Suprapubic skin (tissue), 4 donors: Measurements from ENCODE around the gene NOA1. TPM values are rescaled to one million over a fixed set of nuclear protein-coding genes. Genes with fewer than 3 reads are reported as not detected.

Experiments used
- DNase-seq, 2 donors: peaks; one replicate each; pipeline ENCODE4 v3.0.0-alpha.2; 2019; ENCODE audit warnings: low spot score in 2 of 2
- H3K27ac ChIP-seq: fragments of 200-600 bp; sonication (generic); one replicate; pipeline ENCODE4 v1.5.1; 2019
- H3K27me3 ChIP-seq: fragments of 200-600 bp; sonication (generic); one replicate; pipeline ENCODE4 v1.5.1; 2019
- H3K36me3 ChIP-seq: fragments of 200-600 bp; sonication (generic); one replicate; pipeline ENCODE4 v1.5.1; 2019
- H3K4me1 ChIP-seq: fragments of 200-600 bp; sonication (generic); one replicate; pipeline ENCODE4 v1.5.1; 2019
- H3K4me3 ChIP-seq: fragments of 200-600 bp; sonication (generic); one replicate; pipeline ENCODE4 v1.5.1; 2019; ENCODE audit warnings: mild to moderate bottlenecking
- H3K9me3 ChIP-seq: fragments of 200-600 bp; sonication (generic); one replicate; pipeline ENCODE4 v1.5.1; 2019
- EP300 ChIP-seq: sonication (generic); formaldehyde crosslinking; IDR thresholded peaks from one replicate; pipeline ENCODE4 v1.6.1; 2017; ENCODE audit warnings: antibody characterized with exemption
- POLR2A ChIP-seq, 2 donors: fragments of 450-650 bp; IDR thresholded peaks; one replicate each; pipeline ENCODE4 v1.6.1; 2017; ENCODE audit warnings: antibody characterized with exemption in 2 of 2, mild to moderate bottlenecking in 2 of 2, moderate library complexity in 2 of 2
- POLR2AphosphoS5 ChIP-seq, 3 donors: sonication (generic); formaldehyde crosslinking; IDR thresholded peaks; one replicate each; pipeline ENCODE4 v1.6.1; 2017; ENCODE audit warnings: antibody characterized with exemption in 3 of 3
- WGBS: methylation state at CpG from one replicate; pipeline ENCODE4 v1.1.5; 2018; 5-methylcytosine and 5-hydroxymethylcytosine counted together
- total RNA-seq, 4 donors: library from RNA; depleted of rRNA; stranded (reverse); fragments of >200 nt; gene quantifications; one replicate each; pipeline ENCODE4 v1.1.0, GENCODE V29; 2016
- TF ChIP-seq, protein P1 (sequence below), 2 donors: fragments of 200-600 bp in 1 of 2; fragments of 450-650 bp in 1 of 2; sonication (generic) in 1 of 2; IDR thresholded peaks; one replicate each; pipeline ENCODE4 v1.5.1; 2016 to 2019; ENCODE audit warnings: antibody characterized with exemption in 2 of 2, mild to moderate bottlenecking in 1 of 2, moderate library complexity in 1 of 2

The NOA1 gene
- total RNA-seq, 4 donors from 2014 or later: 26.8 to 32.3 (median 30.1) TPM

DNA sequence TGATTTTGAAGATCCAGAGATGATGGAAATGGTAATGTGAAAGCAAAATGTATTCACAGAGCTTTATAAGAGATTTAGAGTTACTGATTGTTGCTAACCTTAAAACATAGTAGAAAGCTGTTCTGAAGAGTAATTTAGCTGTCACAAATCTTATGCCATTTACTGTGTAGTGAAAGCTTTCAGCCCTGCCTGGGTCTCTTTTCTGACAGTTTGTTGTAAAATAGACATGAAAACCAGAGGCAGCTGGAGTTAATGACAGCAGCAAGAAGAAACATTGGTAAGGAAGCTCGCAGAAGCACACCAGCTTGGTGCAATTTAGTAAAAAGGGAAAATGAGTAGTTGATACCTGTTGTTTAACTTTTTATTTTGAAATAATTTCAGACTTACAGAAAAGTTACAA, 22.3 kb upstream of the NOA1 start:
- no peak overlapping the region for H3K4me3 ChIP-seq
- H3K4me1 ChIP-seq: peaks cover 9% of the 10 kb centered on the region
- no peaks in the 10 kb centered on the region for H3K9me3 ChIP-seq
- H3K27ac ChIP-seq: no peak overlapping the region
- WGBS: 93% methylated on average over 1 of the region's 1 CpG
- TF ChIP-seq, protein P1, sequence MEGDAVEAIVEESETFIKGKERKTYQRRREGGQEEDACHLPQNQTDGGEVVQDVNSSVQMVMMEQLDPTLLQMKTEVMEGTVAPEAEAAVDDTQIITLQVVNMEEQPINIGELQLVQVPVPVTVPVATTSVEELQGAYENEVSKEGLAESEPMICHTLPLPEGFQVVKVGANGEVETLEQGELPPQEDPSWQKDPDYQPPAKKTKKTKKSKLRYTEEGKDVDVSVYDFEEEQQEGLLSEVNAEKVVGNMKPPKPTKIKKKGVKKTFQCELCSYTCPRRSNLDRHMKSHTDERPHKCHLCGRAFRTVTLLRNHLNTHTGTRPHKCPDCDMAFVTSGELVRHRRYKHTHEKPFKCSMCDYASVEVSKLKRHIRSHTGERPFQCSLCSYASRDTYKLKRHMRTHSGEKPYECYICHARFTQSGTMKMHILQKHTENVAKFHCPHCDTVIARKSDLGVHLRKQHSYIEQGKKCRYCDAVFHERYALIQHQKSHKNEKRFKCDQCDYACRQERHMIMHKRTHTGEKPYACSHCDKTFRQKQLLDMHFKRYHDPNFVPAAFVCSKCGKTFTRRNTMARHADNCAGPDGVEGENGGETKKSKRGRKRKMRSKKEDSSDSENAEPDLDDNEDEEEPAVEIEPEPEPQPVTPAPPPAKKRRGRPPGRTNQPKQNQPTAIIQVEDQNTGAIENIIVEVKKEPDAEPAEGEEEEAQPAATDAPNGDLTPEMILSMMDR (IDR thresholded peaks at IDR 0.05): no peak
- TF ChIP-seq POLR2AphosphoS5 (IDR thresholded peaks at IDR 0.05) (no peak), EP300 (no peak), POLR2A (IDR thresholded peaks at IDR 0.05) (no peak)
- peaks cover 75% of the 10 kb centered on the region for H3K36me3 ChIP-seq
- DNase-seq: no peak
- no peaks in the 10 kb centered on the region for H3K27me3 ChIP-seq

DNA sequence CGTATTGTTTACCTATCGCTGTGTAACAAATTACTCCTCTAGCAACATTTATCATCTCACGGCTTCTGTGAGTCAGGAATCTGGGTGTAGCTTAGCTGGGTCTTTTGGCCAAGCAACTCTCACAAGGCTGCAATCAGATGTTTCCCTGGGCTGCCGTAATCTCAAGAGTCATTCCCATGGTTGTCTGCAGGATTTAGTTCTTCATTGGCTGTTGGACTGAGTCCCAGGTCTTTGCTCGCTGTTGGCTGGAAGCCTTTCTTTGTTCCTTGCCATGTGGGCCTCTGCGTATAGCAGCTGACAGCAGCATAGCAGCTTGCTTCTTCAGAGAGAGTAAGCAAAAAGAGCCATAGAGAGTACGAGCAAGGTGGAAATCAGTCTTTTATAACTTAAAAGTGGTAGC, 18.1 kb upstream of the NOA1 start:
- TF ChIP-seq POLR2AphosphoS5 (IDR thresholded peaks at IDR 0.05): no peak
- no peak for TF ChIP-seq POLR2A (IDR thresholded peaks at IDR 0.05)
- no peak for TF ChIP-seq EP300
- TF ChIP-seq, protein P1 (IDR thresholded peaks at IDR 0.05): no peak
- Histone ChIP-seq H3K9me3 (no peaks in the 10 kb centered on the region), H3K4me3 (no peak overlapping the region), H3K36me3 (peaks cover 69% of the 10 kb centered on the region), H3K27me3 (no peaks in the 10 kb centered on the region), H3K27ac (no peak overlapping the region), H3K4me1 (peaks cover 9% of the 10 kb centered on the region)
- WGBS: 49% methylated on average over 7 of the region's 7 CpGs
- no peak for DNase-seq

DNA sequence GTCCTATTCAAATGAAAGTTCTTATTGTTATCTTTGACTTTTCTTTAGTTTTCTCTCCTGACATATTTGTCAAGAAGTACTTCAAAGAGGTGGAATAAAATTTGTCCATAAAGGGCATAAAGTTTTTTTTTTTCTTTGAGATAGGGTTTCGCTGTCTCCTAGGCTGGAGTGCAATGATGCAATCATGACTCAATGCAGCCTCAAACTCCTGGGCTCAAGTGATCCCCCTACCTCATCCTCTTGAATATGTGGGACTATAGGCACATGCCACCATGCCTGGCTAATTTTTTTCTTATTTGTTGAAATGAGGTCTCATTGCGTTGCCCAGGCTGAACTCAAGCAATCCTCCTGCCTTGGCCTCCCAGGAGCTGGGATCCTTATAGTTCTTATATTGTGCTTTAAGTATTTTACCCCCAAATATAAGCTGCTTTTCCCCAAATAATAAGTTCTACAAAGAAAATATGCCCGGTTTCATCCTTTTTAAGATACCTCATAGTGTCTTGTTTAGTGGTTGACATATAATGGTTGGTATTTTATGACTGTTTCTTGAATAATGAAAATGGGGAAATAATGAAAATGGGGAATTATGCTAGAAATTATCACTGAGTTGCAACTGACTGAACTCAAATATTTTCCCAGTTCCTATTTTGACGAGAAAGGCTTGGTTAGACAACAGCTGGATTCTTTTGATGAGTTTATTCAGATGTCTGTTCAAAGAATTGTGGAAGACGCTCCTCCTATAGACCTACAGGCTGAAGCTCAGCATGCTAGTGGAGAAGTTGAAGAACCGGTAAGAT, 12.9 kb upstream of the NOA1 start:
- no peak for DNase-seq
- H3K27ac ChIP-seq: no peak overlapping the region
- no peaks in the 10 kb centered on the region for H3K27me3 ChIP-seq
- H3K9me3 ChIP-seq: no peaks in the 10 kb centered on the region
- no peak overlapping the region for H3K4me3 ChIP-seq
- 92% methylated on average over 6 of the region's 6 CpGs for WGBS
- TF ChIP-seq, protein P1 (IDR thresholded peaks at IDR 0.05): no peak
- TF ChIP-seq POLR2AphosphoS5 (IDR thresholded peaks at IDR 0.05) (no peak), EP300 (no peak)
- peaks cover 2% of the 10 kb centered on the region for H3K4me1 ChIP-seq
- H3K36me3 ChIP-seq: peaks cover 72% of the 10 kb centered on the region

DNA sequence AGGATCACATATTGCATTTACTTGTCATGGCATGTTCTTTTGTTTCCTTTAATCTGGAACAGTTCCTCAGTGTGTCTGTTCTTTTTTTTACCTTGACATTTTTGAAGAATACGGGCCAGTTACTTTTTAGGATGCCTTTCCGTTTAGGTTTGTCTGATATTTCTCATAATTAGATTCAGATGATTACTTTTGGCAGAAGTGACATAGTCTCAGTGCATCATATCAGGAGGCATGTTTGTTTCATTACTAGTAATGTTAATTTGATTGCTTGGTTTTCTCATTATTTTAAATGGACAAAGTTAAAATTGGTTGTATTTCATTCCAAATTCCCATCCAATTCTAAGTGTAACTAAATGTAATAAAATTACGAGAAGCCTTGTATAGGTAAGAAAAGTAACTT, 9.5 kb upstream of the NOA1 start:
- H3K27me3 ChIP-seq: no peaks in the 10 kb centered on the region
- H3K4me1 ChIP-seq: peaks cover 4% of the 10 kb centered on the region
- WGBS: 72% methylated on average over 3 of the region's 3 CpGs
- no peak overlapping the region for H3K27ac ChIP-seq
- no peak for TF ChIP-seq EP300
- TF ChIP-seq POLR2AphosphoS5 (IDR thresholded peaks at IDR 0.05): no peak
- no peaks in the 10 kb centered on the region for H3K9me3 ChIP-seq
- DNase-seq: no peak
- H3K4me3 ChIP-seq: no peak overlapping the region
- peaks cover 59% of the 10 kb centered on the region for H3K36me3 ChIP-seq

DNA sequence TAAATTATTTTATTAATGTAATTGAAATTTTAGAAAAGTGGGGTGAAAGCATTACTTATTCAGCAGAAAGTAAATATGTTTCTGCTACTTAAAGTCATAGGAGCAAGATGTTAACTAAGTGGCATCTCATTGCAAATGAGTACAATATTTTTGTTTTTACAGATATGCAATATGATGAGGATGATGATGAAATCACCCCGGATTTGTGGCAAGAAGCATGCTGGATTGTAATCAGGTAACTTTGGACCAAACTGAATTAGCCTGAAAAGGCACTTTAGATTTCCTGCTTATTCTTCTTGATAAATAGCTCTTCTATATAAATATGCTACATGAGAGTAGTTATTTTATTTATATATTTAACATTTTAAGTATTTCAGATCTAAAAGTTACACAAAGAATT, 8.8 kb upstream of the NOA1 start:
- peaks cover 51% of the 10 kb centered on the region for H3K36me3 ChIP-seq
- peaks cover 12% of the 10 kb centered on the region for H3K4me1 ChIP-seq
- H3K9me3 ChIP-seq: no peaks in the 10 kb centered on the region
- H3K4me3 ChIP-seq: no peak overlapping the region
- no peak overlapping the region for H3K27ac ChIP-seq
- DNase-seq: no peak
- no peaks in the 10 kb centered on the region for H3K27me3 ChIP-seq
- no peak for TF ChIP-seq POLR2AphosphoS5 (IDR thresholded peaks at IDR 0.05)
- TF ChIP-seq, protein P1 (IDR thresholded peaks at IDR 0.05): no peak
- no peak for TF ChIP-seq POLR2A (IDR thresholded peaks at IDR 0.05)
- no peak for TF ChIP-seq EP300
- 74% methylated on average over 1 of the region's 1 CpG for WGBS
